ENCODE results near the gene PADI6. TPM values are rescaled to one million over a fixed set of nuclear protein-coding genes. Genes with fewer than 3 reads are reported as not detected.

PADI6 gene
- total and polyA plus RNA-seq, 9 of the 15 experiments (the other 6 are each of a cell fraction or from before 2014, with no cell fraction given) = not detected

GRCh38 chr1:17416389-17416788, 44.4 kb downstream of the PADI6 start:
- Histone ChIP-seq H3K4me1 (replicated peaks in 1 of 2; ENCODE audit: control insufficient read depth in 2 of 2, insufficient read depth in 2 of 2, low read length in 2 of 2) (peaks cover 0 to 7% of the 10 kb centered on the region in 2 experiments; a peak in 3 of 5 replicates), H3K79me2 (ENCODE audit: control insufficient read depth, insufficient read depth, low read length) (peaks cover 14% of the 10 kb centered on the region), H3K4me3 (no peak overlapping the region), H4K20me1 (replicated peaks; ENCODE audit: control insufficient read depth, insufficient read depth, low read length) (peaks cover 4% of the 10 kb centered on the region; the same call in 1 of the 2 replicates), H3K9ac (ENCODE audit: insufficient read depth in 1 of 2, low read depth in 2 of 2, low read length in 2 of 2) (0 out of 4 replicates have a peak overlapping the region, but pooled peaks of 1 of the 2 experiments have one; percentile 27), H3K27me3 (ENCODE audit: control insufficient read depth in 2 of 2, insufficient read depth in 2 of 2, low read length in 2 of 2) (no peaks in the 10 kb centered on the region), H2AFZ (ENCODE audit: low read depth, low read length) (no peak overlapping the region), H3K36me3 (ENCODE audit: control insufficient read depth, insufficient read depth, low read length) (peaks cover 97% of the 10 kb centered on the region), H3K27ac (ENCODE audit: extremely low read depth, low read depth, low read length) (no peak overlapping the region), H3K9me3 (replicated peaks; ENCODE audit: control insufficient read depth, insufficient read depth, low read depth, low read length) (no peaks in the 10 kb centered on the region), H3K4me2 (ENCODE audit: insufficient read depth, low read length) (no peak overlapping the region), H3K9me1 (ENCODE audit: control insufficient read depth, insufficient read depth, low read length) (no peaks in the 10 kb centered on the region)
- CTCF ChIA-PET (ENCODE audit: low intra/inter-chr PET ratio) = no interaction called here
- POLR2A ChIA-PET = interaction anchor here (0.7 to 1.4 kb wide), 4 partner anchors 14 to 48 kb away, joined by 3 to 5 read pairs (median 3); no protein-coding TSS in a partner anchor
- no TSS peak for BruUV-seq (replicated peaks)
- intact Hi-C loops (cut with micrococcal nuclease) (no loop called here), in situ Hi-C loops (cut with MboI) (loop anchor here (10.0 kb wide), 1 partner anchor 188 kb away; no protein-coding TSS in a partner anchor)
- TF ChIP-seq POLR2AphosphoS5 (IDR thresholded peaks at IDR 0.05; ENCODE audit: control insufficient read depth, insufficient read depth, low read depth, low read length) (0 out of 2 replicates have a peak, but pooled peaks have one; percentile 3), CREBBP (IDR thresholded peaks at IDR 0.05; ENCODE audit: low read depth, low read length) (no peak), SUPT5H (IDR thresholded peaks at IDR 0.05) (peak; percentile 16; the same call in 1 of the 2 replicates)
- WGBS (ENCODE audit: insufficient coverage, low coverage, missing lambda C conversion rate) = 96% methylated on average over 20 of the region's 20 CpGs
- ATAC-seq (no peak), FAIRE-seq (no peak), DNase-seq (ENCODE audit: extremely low read depth in 1 of 4, low spot score in 3 of 4) (no peak)

- H3K9me1 ChIP-seq (ENCODE audit: control insufficient read depth, insufficient read depth, low read length) = no peaks in the 10 kb centered on the region
- 53% methylated on average over 41 of the region's 42 CpGs for WGBS (ENCODE audit: insufficient coverage, low coverage, missing lambda C conversion rate)
- in situ Hi-C loops (cut with MboI) (loop anchor here (10.0 kb wide), 1 partner anchor 185 kb away; no protein-coding TSS in a partner anchor), intact Hi-C loops (cut with micrococcal nuclease) (loop anchor here (2.0 kb wide), 1 partner anchor 69 kb away; no protein-coding TSS in a partner anchor)
- no peak overlapping the region for H3K27ac ChIP-seq (ENCODE audit: extremely low read depth, low read depth, low read length)
- H4K20me1 ChIP-seq (replicated peaks; ENCODE audit: control insufficient read depth, insufficient read depth, low read length) = peaks cover 23% of the 10 kb centered on the region; the same call in 1 of the 2 replicates
- H2AFZ ChIP-seq (ENCODE audit: low read depth, low read length) = no peak overlapping the region
- no peaks in the 10 kb centered on the region for H3K27me3 ChIP-seq (ENCODE audit: control insufficient read depth in 2 of 2, insufficient read depth in 2 of 2, low read length in 2 of 2)
- peaks cover 96% of the 10 kb centered on the region for H3K36me3 ChIP-seq (ENCODE audit: control insufficient read depth, insufficient read depth, low read length)
- no peaks in the 10 kb centered on the region for H3K9me3 ChIP-seq (replicated peaks; ENCODE audit: control insufficient read depth, insufficient read depth, low read depth, low read length)
- peak overlapping the region in 1 of 2 experiments; percentile 32; a peak in 1 of 4 replicates for H3K9ac ChIP-seq (ENCODE audit: insufficient read depth in 1 of 2, low read depth in 2 of 2, low read length in 2 of 2)
- CTCF ChIA-PET (ENCODE audit: low intra/inter-chr PET ratio) = interaction anchor here (0.6 to 3.1 kb wide), 9 partner anchors 9 to 234 kb away, joined by 3 to 24 read pairs (median 3); no protein-coding TSS in a partner anchor
- ATAC-seq (peak; percentile 91), FAIRE-seq (peak; percentile 60), DNase-seq (ENCODE audit: extremely low read depth in 1 of 4, low spot score in 3 of 4) (peak; percentile 78 to 86 (median 82))
- H3K79me2 ChIP-seq (ENCODE audit: control insufficient read depth, insufficient read depth, low read length) = peaks cover 16% of the 10 kb centered on the region
- peaks cover 0 to 11% of the 10 kb centered on the region in 2 experiments; a peak in 3 of 5 replicates for H3K4me1 ChIP-seq (replicated peaks in 1 of 2; ENCODE audit: control insufficient read depth in 2 of 2, insufficient read depth in 2 of 2, low read length in 2 of 2)
- POLR2A ChIA-PET = no interaction called here
- no TSS peak for BruUV-seq (replicated peaks)
- no peak overlapping the region for H3K4me3 ChIP-seq
- no peak overlapping the region for H3K4me2 ChIP-seq (ENCODE audit: insufficient read depth, low read length)
- TF ChIP-seq NEUROD1 (IDR thresholded peaks at IDR 0.05; ENCODE audit: borderline replicate concordance, low read depth, low read length, partially characterized antibody) (peak; percentile 51), CCNT2 (IDR thresholded peaks at IDR 0.05; ENCODE audit: borderline replicate concordance, extremely low read depth, insufficient read length, low read depth, low read length) (peak; percentile 79), RBFOX2 (IDR thresholded peaks at IDR 0.05; ENCODE audit: low read depth, low read length) (peak; percentile 68), NFXL1 (CRISPR knock-in tag; IDR thresholded peaks at IDR 0.05) (no peak), FOXM1 (IDR thresholded peaks at IDR 0.05; ENCODE audit: low read depth) (no peak), FOXM1 (CRISPR knock-in tag; IDR thresholded peaks at IDR 0.05; ENCODE audit: low read depth) (no peak), ZNF57 (CRISPR knock-in tag; IDR thresholded peaks at IDR 0.05) (no peak), RBM17 (IDR thresholded peaks at IDR 0.05; ENCODE audit: borderline replicate concordance, low read depth, low read length) (no peak), HMGXB4 (CRISPR knock-in tag; IDR thresholded peaks at IDR 0.05) (0 out of 2 replicates have a peak, but pooled peaks have one; percentile 32), MTA3 (IDR thresholded peaks at IDR 0.05; ENCODE audit: borderline replicate concordance) (no peak; the same call in 1 of the 2 replicates)
Measured at GRCh38 chr1:17419626-17420328, 47.8 kb downstream of the PADI6 start.
